K562 (cell line): ENCODE data around the gene NR2E1. TPM values are rescaled to one million over a fixed set of nuclear protein-coding genes. Genes with fewer than 3 reads are reported as not detected.

Source experiments
- ATAC-seq: fragments of 200-7000 bp; cut with Tn5 transposase; 3 replicates; pipeline ENCODE4 v1.9.1; 2020; ENCODE audit warnings: moderate library complexity
- BruUV-seq: library from RNA; stranded (reverse); fragments of 400-500 nt; replicated peaks from 2 replicates; lab custom pipeline; 2021; lab: Mats Ljungman, UMichigan
- CTCF ChIA-PET: fragments of 300-600 bp; formaldehyde crosslinking; extraction: SDS; loops from one replicate; lab custom pipeline; 2021; ENCODE audit warnings: low intra/inter-chr PET ratio; lab: Yijun Ruan, JAX
- POLR2A ChIA-PET: fragments of 300-600, 350-650 bp; sonication (Branson Sonifier 250); formaldehyde crosslinking; extraction: SDS; loops from one replicate; lab custom pipeline; 2021; ENCODE audit warnings: antibody characterized with exemption, inconsistent platforms; lab: Yijun Ruan, JAX
- DNase-seq, 4 experiments: peaks; one replicate each; pipeline versions ENCODE4 v3.0.0 to v3.0.0-alpha.2; 2011 to 2018; ENCODE audit warnings: low spot score in 3 of 4, mixed read lengths in 3 of 4; ENCODE audit errors: extremely low read depth in 1 of 4
- FAIRE-seq: peaks from 2 replicates; lab custom pipeline; 2011; peaks lifted over from hg19 to GRCh38; lab: Jason Lieb, UNC
- H2AFZ ChIP-seq: 2 replicates; pipeline ENCODE4 v1.6.0; 2011; ENCODE audit warnings: low read depth, low read length, control low read depth, inconsistent platforms
- H3K27ac ChIP-seq: fragments of 200-600 bp; 3 replicates; pipeline ENCODE4 v1.8.0; 2011; ENCODE audit warnings: low read depth, mild to moderate bottlenecking, control low read depth, inconsistent platforms, low read length, moderate library complexity, mixed read lengths; ENCODE audit errors: extremely low read depth
- H3K27me3 ChIP-seq, 2 experiments: fragments of 300-600 bp in 1 of 2; 2 replicates in 1 of 2; 3 replicates in 1 of 2; pipeline versions ENCODE4 v1.6.0 to v1.8.0; 2011; ENCODE audit warnings: inconsistent platforms in 2 of 2, low read length in 2 of 2, mild to moderate bottlenecking in 1 of 2, mixed read lengths in 1 of 2, moderate library complexity in 1 of 2; ENCODE audit not compliant: control insufficient read depth in 2 of 2, insufficient read depth in 2 of 2
- H3K36me3 ChIP-seq: fragments of 300-600 bp; 3 replicates; pipeline ENCODE4 v1.8.0; 2011; ENCODE audit warnings: mild to moderate bottlenecking, low read length, inconsistent platforms; ENCODE audit not compliant: control insufficient read depth, insufficient read depth
- H3K4me1 ChIP-seq, 2 experiments: fragments of 200-600 bp in 1 of 2; replicated peaks in 1 of 2; 2 replicates in 1 of 2; 3 replicates in 1 of 2; pipeline versions ENCODE4 v1.5.1 to v1.8.0; 2011; ENCODE audit warnings: inconsistent platforms in 2 of 2, low read length in 2 of 2, mild to moderate bottlenecking in 1 of 2, mixed read lengths in 1 of 2, moderate library complexity in 1 of 2; ENCODE audit not compliant: control insufficient read depth in 2 of 2, insufficient read depth in 2 of 2
- H3K4me2 ChIP-seq: 2 replicates; pipeline ENCODE4 v1.6.1; 2011; ENCODE audit warnings: low read length, control low read depth, inconsistent platforms, mixed read lengths; ENCODE audit not compliant: insufficient read depth
- H3K4me3 ChIP-seq: fragments of 200-600 bp; sonication (generic), shearing (Covaris generic); 2 replicates; pipeline ENCODE4 v1.5.1; 2016; ENCODE audit warnings: control low read depth, inconsistent platforms
- H3K79me2 ChIP-seq: fragments of 200-600 bp; 3 replicates; pipeline ENCODE4 v1.8.0; 2011; ENCODE audit warnings: low read length, inconsistent platforms; ENCODE audit not compliant: control insufficient read depth, insufficient read depth
- H3K9ac ChIP-seq, 2 experiments: 2 replicates each; pipeline versions ENCODE4 v1.6.0 to v1.6.1; 2011; ENCODE audit warnings: low read depth in 2 of 2, low read length in 2 of 2, control low read depth in 1 of 2, inconsistent platforms in 1 of 2, mild to moderate bottlenecking in 1 of 2, mixed read lengths in 1 of 2; ENCODE audit not compliant: insufficient read depth in 1 of 2
- H3K9me1 ChIP-seq: one replicate; pipeline ENCODE4 v1.6.0; 2011; ENCODE audit warnings: inconsistent platforms, mild to moderate bottlenecking, low read length, moderate library complexity; ENCODE audit not compliant: control insufficient read depth, insufficient read depth
- H3K9me3 ChIP-seq: replicated peaks from 2 replicates; pipeline ENCODE4 v1.5.1; 2011; ENCODE audit warnings: low read depth, low read length, inconsistent platforms; ENCODE audit not compliant: control insufficient read depth, insufficient read depth
- H4K20me1 ChIP-seq: replicated peaks from 2 replicates; pipeline ENCODE4 v1.6.1; 2011; ENCODE audit warnings: low read length, inconsistent platforms, mixed read lengths; ENCODE audit not compliant: control insufficient read depth, insufficient read depth
- ARNT ChIP-seq, 2 experiments: fragments of 450-650 bp; IDR thresholded peaks; 2 replicates each; pipeline ENCODE4 v1.6.1; 2016; ENCODE audit warnings: mild to moderate bottlenecking in 1 of 2
- CCNT2 ChIP-seq: IDR thresholded peaks from 2 replicates; pipeline ENCODE4 v1.6.1; 2011; ENCODE audit warnings: borderline replicate concordance, low read depth, mild to moderate bottlenecking, moderate library complexity, mixed read lengths, low read length; ENCODE audit not compliant: insufficient read length; ENCODE audit errors: extremely low read depth
- DDX20 ChIP-seq: fragments of 450-650 bp; IDR thresholded peaks from 2 replicates; pipeline ENCODE4 v1.6.1; 2016; ENCODE audit warnings: missing genetic modification characterization, low read depth, mild to moderate bottlenecking, missing compliant biosample characterization, moderate library complexity
- ELF1 ChIP-seq: fragments of 200-800 bp; sonication (Bioruptor generic); IDR thresholded peaks from 2 replicates; pipeline ENCODE4 v1.6.1; 2016; ENCODE audit warnings: missing genetic modification characterization, missing compliant biosample characterization
- ETS2 ChIP-seq: IDR thresholded peaks from 2 replicates; pipeline ENCODE4 v1.6.1; 2016; ENCODE audit warnings: borderline replicate concordance, missing genetic modification characterization, mild to moderate bottlenecking, moderate library complexity, missing compliant biosample characterization; ENCODE audit not compliant: poor library complexity, severe bottlenecking
- ETV1 ChIP-seq: fragments of 450-650 bp; conservative IDR thresholded peaks from 2 replicates; pipeline ENCODE4 v1.6.1; 2016; ENCODE audit warnings: missing genetic modification characterization, control low read depth, low read depth, missing compliant biosample characterization
- EWSR1 ChIP-seq: fragments of 450-650 bp; IDR thresholded peaks from 2 replicates; pipeline ENCODE4 v1.6.1; 2018; ENCODE audit warnings: borderline replicate concordance, mild to moderate bottlenecking, low read depth, moderate library complexity; ENCODE audit not compliant: partially characterized antibody
- FOXK1 ChIP-seq: sonication (generic); formaldehyde crosslinking; IDR thresholded peaks from 2 replicates; pipeline ENCODE4 v1.8.0; 2022; ENCODE audit warnings: missing genetic modification reagents, mild to moderate bottlenecking, borderline replicate concordance
- ILK ChIP-seq: fragments of 450-650 bp; IDR thresholded peaks from 2 replicates; pipeline ENCODE4 v1.6.1; 2016; ENCODE audit warnings: missing genetic modification characterization, low read depth, mild to moderate bottlenecking, missing compliant biosample characterization, moderate library complexity, borderline replicate concordance
- MITF ChIP-seq: IDR thresholded peaks from 2 replicates; pipeline ENCODE4 v1.6.1; 2014; ENCODE audit warnings: antibody characterized with exemption
- SAFB2 ChIP-seq: fragments of 200-400 bp; formaldehyde crosslinking; IDR thresholded peaks from 2 replicates; pipeline ENCODE4 v1.6.1; 2018; ENCODE audit warnings: borderline replicate concordance, low read length, low read depth, moderate library complexity; ENCODE audit not compliant: severe bottlenecking
- SMAD2 ChIP-seq: fragments of 150-350 bp; IDR thresholded peaks from 2 replicates; pipeline ENCODE4 v1.6.1; 2014; ENCODE audit warnings: low read depth, mild to moderate bottlenecking, low read length
- TCF3 ChIP-seq: sonication (generic); formaldehyde crosslinking; IDR thresholded peaks from 2 replicates; pipeline ENCODE4 v1.4.0; 2020; ENCODE audit warnings: mild to moderate bottlenecking, missing genetic modification reagents
- ZNF316 ChIP-seq: fragments of 450-650 bp; IDR thresholded peaks from 2 replicates; pipeline ENCODE4 v1.6.1; 2016
- ZNF584 ChIP-seq: fragments of 200-800 bp; sonication (Bioruptor generic); IDR thresholded peaks from 2 replicates; pipeline ENCODE4 v1.6.1; 2016; ENCODE audit warnings: low read depth, mild to moderate bottlenecking, missing genetic modification characterization, missing compliant biosample characterization
- ZNF76 ChIP-seq: fragments of 250-450 bp; sonication (Bioruptor Pico); IDR thresholded peaks from 2 replicates; pipeline ENCODE4 v1.4.0; 2020; ENCODE audit warnings: mild to moderate bottlenecking, moderate library complexity, borderline replicate concordance
- WGBS: fragments of 100-300 bp; shearing (Covaris generic); methylation state at CpG from one replicate; pipeline ENCODE4 v1.1.6; 2016; ENCODE audit warnings: low coverage, mixed read lengths; ENCODE audit not compliant: insufficient coverage; ENCODE audit errors: missing lambda C conversion rate; 5-methylcytosine and 5-hydroxymethylcytosine counted together
- in situ Hi-C: fragments of 300-500 bp; cut with MboI; formaldehyde crosslinking; loops from 4 replicates; pipeline ENCODE4 v1.15.0; 2018; ENCODE audit warnings: inconsistent platforms, mixed read lengths
- intact Hi-C: fragments of 100-400 bp; cut with micrococcal nuclease; formaldehyde crosslinking; loops from 2 replicates; pipeline ENCODE4 v1.14.2; 2022
- polyA plus RNA-seq, 8 experiments: library from polyadenylated mRNA; depleted of rRNA in 4 of 8; stranded (reverse) in 5 of 8; unstranded in 3 of 8; fragments of >200 nt; fragmentation: Nextera tagmentation in 2 of 8; fragmentation: Illumina TruSeq in 1 of 8; extraction: Ambion mirVana in 2 of 8; extraction: Trizol in 1 of 8; gene quantifications; 2 replicates each; pipeline versions ENCODE4 v1.2.1 to v1.2.3, GENCODE V29; 2011 to 2014; ENCODE audit warnings: inconsistent platforms in 1 of 8, missing spikeins in 1 of 8
- total RNA-seq, 7 experiments: library from RNA; depleted of rRNA in 6 of 7; stranded (reverse); fragments of >200 nt in 6 of 7; fragmentation: Illumina TruSeq in 2 of 7; extraction: Trizol in 2 of 7; gene quantifications; 2 replicates each; pipeline versions ENCODE4 v1.2.1 to v1.2.3, GENCODE V29; 2011 to 2021; ENCODE audit warnings: low replicate concordance in 1 of 7

NR2E1 gene
- total and polyA plus RNA-seq, 9 of the 15 experiments (the other 6 are each of a cell fraction or from before 2014, with no cell fraction given), result not detected

GRCh38 chr6:108164815-108165706, 761 bp upstream of the NR2E1 start:
- Histone ChIP-seq H2AFZ (no peak overlapping the region), H3K9me3 (no peaks in the 10 kb centered on the region), H3K9ac (no peak overlapping the region), H4K20me1 (no peaks in the 10 kb centered on the region), H3K36me3 (no peaks in the 10 kb centered on the region), H3K4me1 (peaks cover 0 to 40% of the 10 kb centered on the region in 2 experiments; a peak in 2 of 5 replicates), H3K79me2 (no peaks in the 10 kb centered on the region), H3K27me3 (peaks cover 37 to 68% of the 10 kb centered on the region in 2 experiments), H3K9me1 (no peaks in the 10 kb centered on the region), H3K4me3 (no peak overlapping the region), H3K27ac (no peak overlapping the region), H3K4me2 (no peak overlapping the region)
- TF ChIP-seq TCF3 (CRISPR knock-in tag) (no peak), MITF (no peak), EWSR1 (no peak), ILK (no peak), ZNF76 (CRISPR knock-in tag) (no peak), SAFB2 (no peak), CCNT2 (no peak), ETS2 (tag) (no peak), SMAD2 (no peak), ARNT (IDR thresholded peaks at IDR 0.05) (no peak), ELF1 (tag) (no peak), ETV1 (tag) (no peak), ZNF584 (CRISPR knock-in tag) (no peak), FOXK1 (no peak), DDX20 (tag) (no peak), ZNF316 (no peak)
- ATAC-seq, result no peak
- POLR2A ChIA-PET, result interaction anchor here (0.7 kb wide), 1 partner anchor 28 kb away, joined by 4 read pairs; no protein-coding TSS in a partner anchor
- WGBS, result 41% methylated on average over 32 of the region's 69 CpGs
- FAIRE-seq, result no peak
- no peak for DNase-seq
- in situ Hi-C loops (no loop called here), intact Hi-C loops (no loop called here)
- no TSS peak for BruUV-seq
- CTCF ChIA-PET, result no interaction called here
